Stimulated activated naive CD8-positive, alpha-beta T cell treated with anti-CD3 and anti-CD28 coated beads, Interleukin-15, amount 100 ng/mL, for 72 hours (primary cell): ENCODE data around the gene PSRC1.
A peak's percentile ranks its signal among the peaks of the same experiment; 100 is the strongest.
"Not testable (repeated sequence)": the region's sequence is repeated elsewhere in the genome, so short reads cannot be mapped to it uniquely, and the experiment has no call there.

ENCODE experiments used
- ATAC-seq: fragments of 150-1000 bp; cut with Tn5 transposase; 2 replicates; pipeline ENCODE4 v1.10.0; 2021; ENCODE audit warnings: mild to moderate bottlenecking, moderate library complexity
- DNase-seq, 2 donors: peaks; one replicate each; pipeline ENCODE4 v3.0.0; 2021 to 2022
- H3K27ac Mint-ChIP-seq, 2 donors: one replicate each; pipeline ENCODE4 v1.8.0; 2022; ENCODE audit warnings: mild to moderate bottlenecking in 2 of 2, mixed read lengths in 2 of 2, moderate library complexity in 2 of 2
- H3K27me3 Mint-ChIP-seq: one replicate; pipeline ENCODE4 v1.8.0; 2022; ENCODE audit warnings: mixed read lengths
- H3K4me1 Mint-ChIP-seq: one replicate; pipeline ENCODE4 v1.8.0; 2022; ENCODE audit warnings: mild to moderate bottlenecking, mixed read lengths
- H3K4me3 Mint-ChIP-seq, 2 donors: one replicate each; pipeline ENCODE4 v1.8.0; 2022; ENCODE audit warnings: mild to moderate bottlenecking in 2 of 2, mixed read lengths in 2 of 2, moderate library complexity in 1 of 2
- H3K9me3 Mint-ChIP-seq, 2 donors: one replicate each; pipeline ENCODE4 v1.8.0; 2022; ENCODE audit warnings: mixed read lengths in 2 of 2

PSRC1 gene

GRCh38 chr1:109282952-109283747 is at the start of gene PSRC1:
Gene PSRC1, minus strand, starts transcription at chr1:109283145.
- ATAC-seq (peak; percentile 95), DNase-seq (peak; percentile 87 to 89)
- Mint-ChIP-seq H3K27ac (peak within 1 kb of the TSS; percentile 90 to 97), H3K4me1 (peaks cover 33% of the 10 kb centered on the region), H3K27me3 (no peaks in the 10 kb centered on the region), H3K9me3 (no peaks in the 10 kb centered on the region), H3K4me3 (peak within 1 kb of the TSS; percentile 97 to 99)

DNA sequence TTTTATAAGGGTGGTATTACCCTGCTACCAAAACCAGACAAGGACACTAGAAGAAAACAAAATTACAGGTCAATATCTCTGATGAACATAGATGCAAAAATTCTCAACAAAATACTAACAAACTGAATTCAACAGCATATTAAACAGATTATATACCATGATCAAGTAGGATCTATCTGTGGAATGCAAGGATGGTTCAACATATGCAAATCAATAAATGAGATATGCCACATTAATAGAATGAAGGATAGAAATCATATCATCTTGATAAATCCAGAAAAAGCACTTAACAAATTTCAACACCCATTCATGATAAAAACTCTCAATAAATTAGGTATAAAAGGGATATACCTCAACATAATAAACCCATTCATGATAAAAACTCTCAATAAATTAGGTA is 48.2 kb upstream of the PSRC1 start:
- H3K27me3 Mint-ChIP-seq, result no peaks in the 10 kb centered on the region
- no peak for ATAC-seq

DNA sequence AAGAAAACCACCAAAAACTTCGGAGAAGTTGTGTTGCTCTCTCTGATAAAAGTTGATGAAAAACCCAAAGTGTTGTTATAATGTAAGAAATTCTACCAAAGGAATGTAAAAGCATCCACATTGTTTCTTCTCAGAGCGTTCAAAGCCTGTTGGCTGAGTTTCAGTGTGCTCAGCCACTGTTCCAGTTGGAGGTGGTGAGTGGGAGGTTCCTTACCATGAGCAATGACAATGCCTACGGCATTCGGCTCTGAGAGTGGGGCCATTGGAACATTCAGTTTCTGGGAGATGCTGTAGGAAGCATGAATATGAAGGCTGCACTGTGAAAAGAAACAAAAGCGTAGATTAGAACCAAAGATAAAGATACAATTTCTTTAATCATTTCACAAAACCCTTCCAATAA is 44.3 kb upstream of the PSRC1 start:
- DNase-seq (no peak), ATAC-seq (no peak)
- H3K27me3 Mint-ChIP-seq, result no peaks in the 10 kb centered on the region
- H3K9me3 Mint-ChIP-seq, result peaks cover 13 to 24% of the 10 kb centered on the region in 2 donors
- H3K27ac Mint-ChIP-seq, result no peak overlapping the region
- no peak overlapping the region for H3K4me3 Mint-ChIP-seq
- H3K4me1 Mint-ChIP-seq, result no peaks in the 10 kb centered on the region

More for the DNA sequence above, 48.2 kb upstream of the PSRC1 start:
- Mint-ChIP-seq H3K27ac (no peak overlapping the region), H3K9me3 (peaks cover 17 to 24% of the 10 kb centered on the region in 2 donors), H3K4me1 (no peaks in the 10 kb centered on the region), H3K4me3 (no peak overlapping the region)
- DNase-seq, result no peak

- H3K4me1 Mint-ChIP-seq, result no peaks in the 10 kb centered on the region
- no peak overlapping the region for H3K27ac Mint-ChIP-seq
- no peaks in the 10 kb centered on the region for H3K9me3 Mint-ChIP-seq
- DNase-seq (no peak), ATAC-seq (no peak)
- H3K4me3 Mint-ChIP-seq, result no peak overlapping the region
- H3K27me3 Mint-ChIP-seq, result no peaks in the 10 kb centered on the region
Observed at GRCh38 chr1:109322974-109323373, 40.0 kb upstream of the PSRC1 start.

GRCh38 chr1:109319114-109319513 is 36.2 kb upstream of the PSRC1 start:
- Mint-ChIP-seq H3K27me3 (no peaks in the 10 kb centered on the region), H3K4me3 (no peak overlapping the region), H3K4me1 (no peaks in the 10 kb centered on the region), H3K27ac (no peak overlapping the region), H3K9me3 (no peaks in the 10 kb centered on the region)
- ATAC-seq, result no peak
- no peak for DNase-seq

GRCh38 chr1:109316506-109316905 is 33.6 kb upstream of the PSRC1 start:
- Mint-ChIP-seq H3K4me1 (no peaks in the 10 kb centered on the region), H3K9me3 (no peaks in the 10 kb centered on the region), H3K4me3 (no peak overlapping the region), H3K27ac (no peak overlapping the region), H3K27me3 (no peaks in the 10 kb centered on the region)
- ATAC-seq, result no peak
- DNase-seq, result no peak

DNA sequence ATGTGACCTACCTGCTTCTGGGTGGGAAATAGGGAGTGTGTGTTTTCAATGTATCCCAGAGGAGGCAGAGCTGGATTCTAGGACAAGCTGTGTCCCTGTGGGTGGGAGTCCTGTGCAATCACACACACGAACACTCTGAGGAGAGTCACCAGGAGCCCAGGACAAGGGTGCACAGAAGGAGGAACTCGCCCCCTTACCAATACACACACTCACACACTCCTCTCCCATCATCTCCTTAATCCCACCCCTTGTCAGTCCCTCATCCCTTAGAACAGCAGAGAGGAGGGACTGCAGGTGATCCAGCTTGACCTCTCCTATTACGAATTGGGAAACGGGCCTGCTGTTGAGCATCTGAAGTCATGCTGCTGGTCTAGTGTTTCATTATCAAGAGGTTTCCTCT is 32.3 kb upstream of the PSRC1 start:
- Mint-ChIP-seq H3K9me3 (no peaks in the 10 kb centered on the region), H3K4me3 (no peak overlapping the region), H3K4me1 (no peaks in the 10 kb centered on the region), H3K27ac (no peak overlapping the region), H3K27me3 (no peaks in the 10 kb centered on the region)
- DNase-seq (no peak), ATAC-seq (no peak)

DNA sequence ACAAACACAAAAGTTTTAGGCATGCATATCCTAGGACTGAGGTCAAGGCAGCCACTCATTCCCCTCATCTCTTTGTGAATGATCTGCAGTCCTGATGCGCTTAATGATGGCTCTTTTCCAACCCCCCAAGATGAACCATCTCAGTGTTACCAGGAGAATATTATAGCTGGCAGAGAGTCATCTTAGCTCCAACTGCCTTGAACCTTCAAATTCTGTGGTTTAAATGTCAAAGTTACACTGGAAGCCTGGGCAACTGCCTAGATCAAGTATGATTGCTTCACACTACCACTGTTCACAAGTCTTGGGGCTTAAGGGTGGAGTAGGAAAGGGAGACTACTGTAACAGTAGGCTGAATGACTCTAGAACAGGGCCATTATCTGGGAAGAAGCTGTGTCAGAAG is 31.9 kb upstream of the PSRC1 start:
- ATAC-seq, result no peak
- Mint-ChIP-seq H3K9me3 (no peaks in the 10 kb centered on the region), H3K27ac (no peak overlapping the region), H3K4me3 (no peak overlapping the region), H3K4me1 (no peaks in the 10 kb centered on the region), H3K27me3 (no peaks in the 10 kb centered on the region)
- no peak for DNase-seq

- H3K27ac Mint-ChIP-seq, result no peak overlapping the region
- no peak for DNase-seq
- H3K4me3 Mint-ChIP-seq, result no peak overlapping the region
- no peaks in the 10 kb centered on the region for H3K27me3 Mint-ChIP-seq
- H3K4me1 Mint-ChIP-seq, result no peaks in the 10 kb centered on the region
- H3K9me3 Mint-ChIP-seq, result no peaks in the 10 kb centered on the region
- ATAC-seq, result no peak
Observed at GRCh38 chr1:109312978-109313775, 30.2 kb upstream of the PSRC1 start.

- Mint-ChIP-seq H3K27me3 (no peaks in the 10 kb centered on the region), H3K4me1 (no peaks in the 10 kb centered on the region), H3K4me3 (no peak overlapping the region), H3K9me3 (no peaks in the 10 kb centered on the region), H3K27ac (no peak overlapping the region)
- DNase-seq (no peak), ATAC-seq (no peak)
Observed at GRCh38 chr1:109312246-109312645, 29.3 kb upstream of the PSRC1 start.

GRCh38 chr1:109309347-109309746 is 26.4 kb upstream of the PSRC1 start:
- Mint-ChIP-seq H3K4me1 (no peaks in the 10 kb centered on the region), H3K27ac (no peak overlapping the region), H3K4me3 (no peak overlapping the region), H3K9me3 (no peaks in the 10 kb centered on the region), H3K27me3 (no peaks in the 10 kb centered on the region)
- ATAC-seq (no peak), DNase-seq (no peak)

DNA sequence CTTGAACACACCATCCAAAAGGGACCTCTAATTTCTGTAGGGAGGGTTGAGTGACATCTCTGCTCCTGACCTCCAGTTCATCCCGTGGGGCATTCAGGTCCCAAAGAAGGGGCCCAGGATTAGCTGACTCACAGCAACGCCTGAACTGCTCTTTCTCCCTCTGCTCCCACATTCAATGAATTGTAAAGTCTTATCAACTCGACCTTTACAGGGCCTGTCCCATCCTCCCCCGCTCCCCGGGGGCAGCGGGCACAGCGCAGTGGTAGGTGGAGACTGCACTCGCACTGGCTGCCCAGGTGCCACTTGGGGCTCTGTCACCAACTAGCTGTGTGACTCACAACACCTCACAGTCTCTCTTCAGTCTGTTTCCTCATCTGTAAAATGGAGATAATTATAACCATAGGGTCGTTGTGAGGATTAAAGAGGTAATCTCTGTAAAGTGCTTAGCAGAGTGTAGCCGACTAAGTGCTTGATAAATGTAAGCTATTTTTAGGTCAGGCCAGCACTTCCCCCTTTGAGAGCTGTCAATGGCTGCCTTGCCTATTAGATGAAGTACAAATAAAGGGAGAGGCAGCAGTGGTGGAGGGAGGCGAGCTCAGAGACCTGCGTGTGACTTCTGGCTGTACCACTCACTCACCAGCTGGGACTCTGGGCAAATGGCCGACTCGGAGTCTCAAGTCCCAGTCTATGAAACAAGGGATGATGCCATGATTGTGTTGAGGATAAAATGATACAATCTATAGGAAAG is 24.5 kb upstream of the PSRC1 start:
- Mint-ChIP-seq H3K27me3 (no peaks in the 10 kb centered on the region), H3K4me1 (no peaks in the 10 kb centered on the region), H3K4me3 (no peak overlapping the region), H3K27ac (peak overlapping the region in 1 of 2 donors; percentile 42), H3K9me3 (no peaks in the 10 kb centered on the region)
- no peak for DNase-seq
- no peak for ATAC-seq

GRCh38 chr1:109306832-109307273 is 23.9 kb upstream of the PSRC1 start, which contains the start of gene MYBPHL:
Gene MYBPHL, minus strand, starts transcription at chr1:109307011. Its CDS starts 20 bp downstream, at chr1:109306991.
- Mint-ChIP-seq H3K27ac (peak within 1 kb of the TSS in 1 of 2 donors; percentile 42), H3K4me3 (no peak within 1 kb of the TSS), H3K9me3 (no peaks in the 10 kb centered on the region), H3K4me1 (no peaks in the 10 kb centered on the region), H3K27me3 (no peaks in the 10 kb centered on the region)
- DNase-seq (no peak), ATAC-seq (no peak)

DNA sequence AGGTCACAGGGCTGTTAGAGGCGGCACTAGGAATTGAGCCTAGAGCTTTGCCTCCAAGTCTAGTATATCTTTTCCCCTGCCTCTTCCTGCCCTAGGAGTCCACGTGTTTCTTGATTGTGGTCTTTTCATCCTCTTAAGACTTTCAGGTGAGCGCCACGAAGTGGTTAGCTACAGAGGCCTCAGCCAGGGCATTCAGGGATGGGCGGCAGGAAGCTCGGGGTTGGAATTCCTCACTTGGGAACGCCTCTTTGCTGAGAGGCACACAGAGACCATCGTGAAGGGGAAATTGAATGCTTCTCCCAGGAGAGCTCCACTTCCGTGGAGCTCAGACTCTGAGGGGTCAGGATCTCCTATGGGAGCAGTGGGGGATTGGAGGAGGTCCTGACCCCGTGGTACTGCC is 23.0 kb upstream of the PSRC1 start:
- not testable (repeated sequence) for ATAC-seq, H3K27ac Mint-ChIP-seq, H3K4me3 Mint-ChIP-seq, DNase-seq, H3K4me1 Mint-ChIP-seq, H3K9me3 Mint-ChIP-seq, H3K27me3 Mint-ChIP-seq

GRCh38 chr1:109304226-109304920 is 21.4 kb upstream of the PSRC1 start:
- ATAC-seq (no peak), DNase-seq (no peak)
- no peaks in the 10 kb centered on the region for H3K4me1 Mint-ChIP-seq
- no peak overlapping the region for H3K27ac Mint-ChIP-seq
- H3K4me3 Mint-ChIP-seq, result no peak overlapping the region
- H3K9me3 Mint-ChIP-seq, result no peaks in the 10 kb centered on the region
- peaks cover 6% of the 10 kb centered on the region for H3K27me3 Mint-ChIP-seq
